Skeletal muscle satellite cell (primary cell): Measurements from ENCODE around the gene EIF2B5.
A peak's percentile ranks its signal among the peaks of the same experiment; 100 is the strongest.
"Not testable (repeated sequence)": the region's sequence is repeated elsewhere in the genome, so short reads cannot be mapped to it uniquely, and the experiment has no call there.

Source experiments
- H3K27me3 ChIP-seq: 2 replicates; pipeline ENCODE4 v1.7.0; 2013; ENCODE audit warnings: low read length; ENCODE audit not compliant: control insufficient read depth, insufficient read depth
- H3K36me3 ChIP-seq: 2 replicates; pipeline ENCODE4 v1.7.0; 2013; ENCODE audit warnings: mild to moderate bottlenecking, control low read depth, low read length; ENCODE audit not compliant: insufficient read depth
- H3K4me1 ChIP-seq: 2 replicates; pipeline ENCODE4 v1.7.0; 2013; ENCODE audit warnings: low read length; ENCODE audit not compliant: control insufficient read depth, insufficient read depth
- H3K4me2 ChIP-seq: 2 replicates; pipeline ENCODE4 v1.7.0; 2013; ENCODE audit warnings: mild to moderate bottlenecking, low read length
- H3K4me3 ChIP-seq: 2 replicates; pipeline ENCODE4 v1.7.0; 2013; ENCODE audit warnings: low read length
- H3K9ac ChIP-seq: 2 replicates; pipeline ENCODE4 v1.7.0; 2013; ENCODE audit warnings: mild to moderate bottlenecking, low read depth, low read length, moderate library complexity
- H3K9me3 ChIP-seq: replicated peaks from 2 replicates; pipeline ENCODE4 v1.7.0; 2013; ENCODE audit warnings: mild to moderate bottlenecking, control low read depth, low read length

EIF2B5 gene

DNA sequence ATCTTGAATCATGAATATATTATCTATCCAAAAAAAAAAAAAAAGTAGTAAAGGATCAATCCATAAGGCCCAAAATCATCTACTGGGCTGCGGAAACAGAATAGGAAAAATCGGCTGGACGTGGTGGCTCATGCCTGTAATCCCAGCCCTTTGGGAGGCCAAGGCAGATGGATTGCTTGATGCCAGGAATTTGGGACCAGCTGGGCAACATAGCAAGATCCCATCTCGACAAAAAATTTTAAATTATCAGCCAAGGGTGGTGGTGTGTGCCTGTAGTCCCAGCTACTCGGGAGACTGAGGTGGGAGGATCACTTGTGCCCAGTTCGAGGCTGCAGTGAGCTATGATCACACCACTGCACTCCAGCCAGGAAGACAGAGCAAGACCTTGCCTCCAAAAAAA is 14.0 kb downstream of the EIF2B5 start:
- Histone ChIP-seq H3K27me3 (no peaks in the 10 kb centered on the region), H3K9ac (no peak overlapping the region), H3K4me2 (no peak overlapping the region), H3K9me3 (no peaks in the 10 kb centered on the region), H3K4me3 (no peak overlapping the region), H3K4me1 (peaks cover 7% of the 10 kb centered on the region), H3K36me3 (peaks cover 18% of the 10 kb centered on the region)

DNA sequence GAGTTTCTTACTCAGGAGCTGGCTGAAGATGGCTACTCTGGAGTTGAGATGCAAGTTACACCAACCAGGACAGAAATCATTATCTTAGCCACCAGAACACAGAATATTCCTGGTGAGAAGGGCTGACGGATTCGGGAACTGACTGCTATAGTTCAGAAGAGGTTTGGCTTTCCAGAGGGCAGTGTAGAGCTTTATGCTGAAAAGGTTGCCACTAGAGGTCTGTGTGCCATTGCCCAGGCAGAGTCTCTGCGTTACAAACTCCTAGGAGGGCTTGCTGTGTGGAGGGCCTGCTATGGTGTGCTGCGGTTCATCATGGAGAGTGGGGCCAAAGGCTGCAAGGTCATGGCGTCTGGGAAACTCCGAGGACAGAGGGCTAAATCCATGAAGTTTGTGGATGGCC is 14.6 kb downstream of the EIF2B5 start:
- not testable (repeated sequence) for H3K9ac ChIP-seq, H3K27me3 ChIP-seq, H3K9me3 ChIP-seq, H3K4me2 ChIP-seq, H3K4me3 ChIP-seq, H3K4me1 ChIP-seq
- H3K36me3 ChIP-seq, result peaks cover 11% of the 10 kb centered on the region

DNA sequence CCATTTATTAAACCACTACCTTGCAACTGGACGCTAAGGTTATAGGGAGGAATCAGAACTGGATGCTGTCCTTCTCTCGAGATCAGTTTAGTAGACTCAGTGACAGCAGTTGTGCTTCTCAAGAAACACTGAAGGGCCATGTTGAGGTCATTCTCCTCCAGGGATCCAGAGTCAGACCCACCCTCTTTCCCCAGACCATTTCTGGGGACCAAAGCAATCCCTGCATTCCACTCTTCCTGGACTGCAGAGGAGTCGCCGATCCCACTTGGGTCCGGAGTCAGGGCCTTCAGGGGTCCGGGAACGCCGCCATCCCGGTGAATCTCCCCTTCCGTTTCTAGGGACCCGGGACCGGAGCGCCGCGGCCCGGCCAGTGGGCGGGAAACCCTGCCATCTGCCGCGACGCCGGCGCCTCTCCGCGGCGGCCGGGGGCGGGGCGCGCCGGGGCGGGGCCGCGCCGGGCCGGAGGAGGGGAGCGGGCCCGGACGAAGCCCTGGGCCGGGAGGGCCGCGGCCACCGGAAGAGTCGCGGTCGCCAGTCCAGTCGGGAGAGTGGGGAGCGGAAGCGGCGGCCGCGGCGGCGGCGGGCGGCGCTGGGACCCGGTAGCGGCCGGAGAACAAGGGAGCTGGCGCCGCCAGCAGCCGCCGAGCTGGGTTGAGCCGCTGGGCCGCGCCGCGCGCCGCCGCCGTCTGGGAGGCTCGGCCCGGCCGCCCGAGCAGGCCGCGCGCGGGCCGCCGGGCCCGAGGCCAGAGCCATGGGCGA is 19.9 kb downstream of the EIF2B5 start, which contains the start of gene DVL3:
Gene DVL3 (plus strand): TSS at position 493 of the 759 bp plus-strand sequence. CDS start 259 bp downstream, at position 752.
- H3K4me2 ChIP-seq, result peak within 1 kb of the TSS; percentile 96
- H3K9me3 ChIP-seq, result no peaks in the 10 kb centered on the region
- H3K4me1 ChIP-seq, result peaks cover 28% of the 10 kb centered on the region
- no peaks in the 10 kb centered on the region for H3K27me3 ChIP-seq
- H3K36me3 ChIP-seq, result no peaks in the 10 kb centered on the region
- peak within 1 kb of the TSS; percentile 96 for H3K4me3 ChIP-seq
- peak within 1 kb of the TSS; percentile 91 for H3K9ac ChIP-seq

DNA sequence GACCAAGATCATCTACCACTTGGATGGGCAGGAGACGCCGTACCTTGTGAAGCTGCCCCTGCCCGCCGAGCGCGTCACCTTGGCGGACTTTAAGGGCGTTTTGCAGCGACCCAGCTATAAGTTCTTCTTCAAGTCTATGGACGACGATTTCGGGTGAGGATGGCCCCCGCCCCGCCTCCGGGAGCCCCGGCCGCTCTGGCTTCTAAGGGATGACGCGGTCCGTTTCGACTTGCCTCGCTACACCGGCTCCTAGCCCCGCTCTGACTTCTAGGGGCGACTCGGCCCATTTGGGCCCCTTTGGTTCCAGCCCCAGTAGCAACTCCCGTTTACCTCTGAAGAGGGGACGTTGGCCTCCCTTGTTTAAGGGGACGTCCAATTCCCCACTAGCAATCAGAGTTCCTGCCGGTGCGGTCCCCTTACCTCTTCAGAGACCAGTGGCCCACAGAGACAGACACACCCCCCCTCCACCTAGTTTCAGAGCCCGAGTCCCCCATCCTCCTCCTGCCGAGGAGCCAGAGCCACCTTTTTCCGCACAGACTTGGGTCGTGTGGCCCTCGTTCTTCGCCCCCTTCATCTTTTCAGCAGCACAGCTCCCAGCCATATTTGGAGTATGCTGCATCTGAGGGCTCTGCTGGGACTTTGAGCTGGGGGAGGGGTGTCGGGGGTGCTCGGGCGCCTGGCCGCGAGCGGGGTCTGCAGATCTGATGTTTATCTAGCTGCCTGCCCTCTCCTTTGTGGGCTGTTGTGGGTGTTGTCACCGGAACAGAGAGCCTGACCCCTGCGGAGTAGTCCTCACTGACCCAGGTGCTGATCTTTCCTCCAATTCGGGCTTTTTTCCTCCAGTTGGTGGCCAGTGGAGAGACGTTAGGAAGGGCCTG is 20.7 kb downstream of the EIF2B5 start:
- Histone ChIP-seq H3K27me3 (no peaks in the 10 kb centered on the region), H3K9me3 (no peaks in the 10 kb centered on the region), H3K4me1 (peaks cover 36% of the 10 kb centered on the region), H3K36me3 (peaks cover 6% of the 10 kb centered on the region), H3K4me3 (peak overlapping the region; percentile 96), H3K4me2 (peak overlapping the region; percentile 96), H3K9ac (peak overlapping the region; percentile 91)

DNA sequence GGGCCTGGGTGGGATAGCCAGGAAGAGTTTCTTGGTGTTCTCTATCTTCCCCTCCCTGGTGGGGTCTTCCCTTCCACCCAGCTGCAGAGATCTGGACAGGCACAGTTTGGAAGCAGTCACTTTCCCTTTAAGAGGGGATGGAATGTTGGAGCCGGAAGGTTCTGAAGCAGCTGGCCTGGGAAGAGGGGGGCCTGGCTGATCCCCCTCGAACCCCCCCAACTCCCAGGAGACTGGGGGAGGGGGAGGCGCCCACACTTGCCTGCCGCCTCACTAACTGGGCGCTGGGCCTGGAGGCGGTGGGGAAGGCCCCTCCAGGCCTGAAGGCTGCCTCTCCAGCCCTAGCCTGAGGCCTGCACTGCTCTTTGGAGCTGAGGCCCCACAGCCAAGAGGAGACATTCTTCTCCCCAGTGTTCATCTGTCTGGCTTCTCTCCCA is 21.4 kb downstream of the EIF2B5 start:
- Histone ChIP-seq H3K4me2 (peak overlapping the region; percentile 96), H3K9me3 (no peaks in the 10 kb centered on the region), H3K4me1 (peaks cover 42% of the 10 kb centered on the region), H3K9ac (peak overlapping the region; percentile 91), H3K27me3 (no peaks in the 10 kb centered on the region), H3K4me3 (peak overlapping the region; percentile 96), H3K36me3 (peaks cover 6% of the 10 kb centered on the region)

DNA sequence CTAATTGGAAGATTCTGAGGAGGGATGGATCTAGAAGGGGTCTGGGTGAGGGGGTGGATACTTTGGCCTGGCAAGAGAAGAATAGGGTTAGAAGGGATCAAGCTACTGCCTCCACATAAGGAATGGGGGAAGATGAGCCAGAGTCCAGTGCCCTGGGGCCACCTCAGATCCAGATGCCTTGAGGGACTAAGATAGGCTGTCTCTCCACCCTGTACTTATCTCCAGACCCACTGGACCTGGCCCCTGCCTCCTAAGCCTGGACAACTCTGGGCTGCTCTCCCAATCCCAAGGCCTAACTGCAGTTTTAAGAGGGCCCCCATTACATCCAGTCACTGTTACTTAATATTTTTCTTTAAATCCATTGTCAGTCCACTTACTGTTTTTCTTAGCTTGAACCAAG is 22.0 kb downstream of the EIF2B5 start:
- Histone ChIP-seq H3K4me1 (peaks cover 45% of the 10 kb centered on the region), H3K9me3 (no peaks in the 10 kb centered on the region), H3K4me2 (peak overlapping the region; percentile 96), H3K27me3 (no peaks in the 10 kb centered on the region), H3K9ac (peak overlapping the region; percentile 91), H3K4me3 (peak overlapping the region; percentile 96), H3K36me3 (peaks cover 12% of the 10 kb centered on the region)

DNA sequence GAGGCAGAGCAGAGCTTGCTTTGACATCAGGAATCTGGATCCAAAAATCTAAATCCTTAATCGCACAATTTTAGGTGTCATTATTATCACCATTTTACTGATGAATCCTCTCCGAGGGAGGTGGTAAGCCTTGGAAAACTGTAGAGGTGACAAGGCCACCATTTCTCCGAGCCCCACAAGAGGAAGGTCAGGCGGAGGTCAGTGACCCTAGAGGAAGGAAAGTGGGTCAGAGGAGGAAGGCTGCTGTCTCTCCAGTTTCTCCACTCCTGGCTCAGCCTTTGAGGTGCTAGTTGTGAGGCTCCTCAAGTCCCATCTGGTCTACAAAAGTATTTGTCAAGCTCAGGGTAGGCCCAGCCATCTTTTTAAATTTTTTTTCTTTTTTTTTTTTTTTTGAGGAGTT is 23.2 kb downstream of the EIF2B5 start:
- Histone ChIP-seq H3K4me2 (peak overlapping the region; percentile 96), H3K4me1 (peaks cover 42% of the 10 kb centered on the region), H3K9ac (peak overlapping the region; percentile 91), H3K9me3 (no peaks in the 10 kb centered on the region), H3K27me3 (no peaks in the 10 kb centered on the region), H3K4me3 (peak overlapping the region; percentile 96), H3K36me3 (peaks cover 20% of the 10 kb centered on the region)

DNA sequence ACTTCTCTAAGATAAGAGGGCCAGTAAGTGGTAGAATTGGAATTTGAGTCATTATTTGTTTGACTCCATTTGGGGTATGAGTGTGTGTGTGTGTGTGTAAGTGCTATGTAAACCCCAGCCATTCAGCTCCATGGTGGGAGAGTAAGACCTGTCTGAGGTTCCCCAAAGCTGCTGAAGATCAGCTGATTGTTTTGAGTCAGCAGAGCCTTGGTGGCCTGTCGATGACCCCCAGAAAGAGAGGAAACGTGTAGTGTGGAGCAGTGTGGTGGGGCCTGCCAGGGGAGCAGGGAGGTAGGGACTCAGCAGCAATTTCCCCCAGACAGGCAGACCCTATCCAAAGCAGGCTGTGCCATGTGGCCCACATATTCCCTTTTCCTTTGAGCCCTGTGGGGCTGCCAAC is 25.3 kb downstream of the EIF2B5 start:
- H3K27me3 ChIP-seq, result no peaks in the 10 kb centered on the region
- H3K36me3 ChIP-seq, result peaks cover 40% of the 10 kb centered on the region
- peak overlapping the region; percentile 46 for H3K9ac ChIP-seq
- no peaks in the 10 kb centered on the region for H3K9me3 ChIP-seq
- peak overlapping the region; percentile 69 for H3K4me2 ChIP-seq
- peaks cover 36% of the 10 kb centered on the region for H3K4me1 ChIP-seq
- H3K4me3 ChIP-seq, result peak overlapping the region; percentile 55

DNA sequence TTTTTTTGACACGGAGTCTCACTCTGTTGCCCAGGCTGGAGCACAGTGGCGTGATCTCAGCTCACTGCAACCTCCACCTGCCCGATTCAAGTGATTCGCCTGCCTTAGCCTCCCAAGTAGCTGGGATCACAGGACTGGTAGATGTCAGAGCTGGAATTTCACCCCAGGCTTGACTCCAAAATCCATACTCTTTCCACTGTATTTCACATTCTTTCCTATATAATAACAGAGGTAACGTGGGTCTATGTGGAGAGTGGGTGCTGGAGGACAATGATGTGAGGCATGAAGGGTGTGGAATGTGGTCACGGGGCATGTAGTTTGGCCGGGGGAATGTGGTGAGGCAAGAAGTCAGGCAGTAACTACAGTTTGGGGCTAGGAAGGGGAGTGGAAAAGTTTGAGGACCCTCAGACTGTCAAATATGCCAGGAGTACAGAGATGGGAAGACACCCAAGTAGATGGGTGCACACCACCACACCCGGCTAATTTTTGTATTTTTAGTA is 27.5 kb downstream of the EIF2B5 start:
- H3K9me3 ChIP-seq, H3K4me2 ChIP-seq, H3K9ac ChIP-seq, H3K27me3 ChIP-seq, H3K4me3 ChIP-seq: not testable (repeated sequence)
- peaks cover 28% of the 10 kb centered on the region for H3K4me1 ChIP-seq
- H3K36me3 ChIP-seq, result peaks cover 62% of the 10 kb centered on the region

DNA sequence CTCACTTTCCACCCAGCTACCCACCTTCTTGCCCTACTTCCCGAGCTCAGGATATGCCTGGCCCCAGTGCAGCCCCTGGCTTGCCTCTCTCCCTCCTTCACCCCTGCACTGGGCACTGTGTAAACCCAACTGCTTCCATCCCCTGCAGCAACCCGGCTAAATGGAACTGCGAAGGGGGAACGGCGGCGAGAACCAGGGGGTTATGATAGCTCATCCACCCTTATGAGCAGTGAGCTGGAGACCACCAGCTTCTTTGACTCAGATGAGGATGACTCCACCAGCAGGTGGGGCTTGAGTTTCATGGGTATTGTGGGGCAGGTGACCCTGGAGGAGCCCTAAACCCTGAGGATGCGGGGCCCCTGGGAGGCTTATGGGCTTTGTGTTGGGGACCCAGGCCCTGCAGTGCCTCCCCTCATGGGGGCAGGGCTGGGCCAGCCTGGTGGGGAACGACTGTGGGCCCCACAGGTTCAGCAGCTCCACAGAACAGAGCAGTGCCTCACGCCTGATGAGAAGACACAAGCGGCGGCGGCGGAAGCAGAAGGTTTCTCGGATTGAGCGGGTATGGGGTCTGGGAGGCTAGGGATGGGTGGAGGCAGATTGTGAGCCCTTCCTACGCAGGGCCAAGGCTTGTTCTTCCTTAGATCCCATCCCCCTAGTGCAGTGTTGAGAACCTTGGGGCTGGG is 29.6 kb downstream of the EIF2B5 start:
- peaks cover 81% of the 10 kb centered on the region for H3K36me3 ChIP-seq
- H3K27me3 ChIP-seq, result no peaks in the 10 kb centered on the region
- H3K4me2 ChIP-seq, result no peak overlapping the region
- H3K9ac ChIP-seq, result no peak overlapping the region
- no peaks in the 10 kb centered on the region for H3K9me3 ChIP-seq
- peaks cover 35% of the 10 kb centered on the region for H3K4me1 ChIP-seq
- no peak overlapping the region for H3K4me3 ChIP-seq

DNA sequence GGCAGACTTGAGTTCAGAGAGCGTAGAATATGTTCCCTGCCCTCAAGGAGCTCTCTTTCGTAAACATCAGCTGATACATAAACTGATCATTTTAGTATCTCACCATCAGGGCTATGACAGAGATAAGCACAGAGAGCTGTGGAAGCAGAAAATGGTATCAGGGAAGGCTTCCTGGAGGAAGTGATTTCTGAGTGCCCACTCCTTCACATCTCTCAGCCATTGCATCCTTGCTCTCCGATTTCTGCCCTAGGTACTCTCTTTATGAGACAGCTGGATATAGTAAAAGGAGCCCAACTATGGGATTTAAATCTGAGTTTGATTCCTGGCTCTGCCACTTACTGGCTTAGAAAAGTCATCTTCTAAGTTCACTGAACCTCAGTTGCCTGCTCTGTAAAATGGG is 30.4 kb downstream of the EIF2B5 start:
- Histone ChIP-seq H3K9me3 (no peaks in the 10 kb centered on the region), H3K27me3 (no peaks in the 10 kb centered on the region), H3K4me2 (no peak overlapping the region), H3K4me1 (peaks cover 29% of the 10 kb centered on the region), H3K36me3 (peaks cover 81% of the 10 kb centered on the region), H3K9ac (no peak overlapping the region), H3K4me3 (no peak overlapping the region)
